SJCRH30 (cell line): ENCODE measurements around the gene PLXDC1. TPM values are rescaled to one million over a fixed set of nuclear protein-coding genes. Genes with fewer than 3 reads are reported as not detected.
A peak's percentile ranks its signal among the peaks of the same experiment; 100 is the strongest.

ENCODE experiments used
- DNase-seq, 2 experiments: peaks; one replicate each; pipeline ENCODE4 v3.0.0-alpha.2; 2015 to 2020
- H3K27ac ChIP-seq: fragments of 250-450 bp; sonication (Bioruptor Pico); 2 replicates; pipeline ENCODE4 v1.5.1; 2020; ENCODE audit warnings: mild to moderate bottlenecking, moderate library complexity
- H3K27me3 ChIP-seq: fragments of 250-450 bp; sonication (Bioruptor Pico); 2 replicates; pipeline ENCODE4 v1.5.1; 2020; ENCODE audit warnings: mild to moderate bottlenecking, moderate library complexity
- H3K36me3 ChIP-seq: fragments of 250-450 bp; sonication (Bioruptor Pico); 2 replicates; pipeline ENCODE4 v1.5.1; 2020; ENCODE audit warnings: mild to moderate bottlenecking, moderate library complexity
- H3K4me1 ChIP-seq: fragments of 250-450 bp; sonication (Bioruptor Pico); 2 replicates; pipeline ENCODE4 v1.5.1; 2020; ENCODE audit warnings: mild to moderate bottlenecking, moderate library complexity
- H3K4me3 ChIP-seq: fragments of 250-450 bp; sonication (Bioruptor Pico); 2 replicates; pipeline ENCODE4 v1.5.1; 2020; ENCODE audit warnings: mild to moderate bottlenecking, moderate library complexity
- H3K9me3 ChIP-seq: fragments of 250-450 bp; sonication (Bioruptor Pico); replicated peaks from 2 replicates; pipeline ENCODE4 v1.5.1; 2020; ENCODE audit warnings: mild to moderate bottlenecking, moderate library complexity
- total RNA-seq: library from RNA; depleted of rRNA; stranded (reverse); fragments of >200 nt; shearing (Covaris generic); gene quantifications from 2 replicates; pipeline ENCODE4 v1.2.3, GENCODE V29; 2014; rRNA removed

PLXDC1 gene
- total RNA-seq = 0.06 TPM in 1 of 2 replicates, not detected in the other

GRCh38 chr17:39151150-39151942, at the start of gene PLXDC1:
TSS of gene PLXDC1 (minus strand) at chr17:39151637. CDS start at chr17:39151437, 200 bp downstream.
- no peaks in the 10 kb centered on the region for H3K36me3 ChIP-seq
- H3K27ac ChIP-seq = no peak within 1 kb of the TSS
- H3K4me1 ChIP-seq = peaks cover 3% of the 10 kb centered on the region; the same call in 1 of the 2 replicates
- H3K9me3 ChIP-seq = no peaks in the 10 kb centered on the region
- peak within 1 kb of the TSS; percentile 65 for H3K4me3 ChIP-seq
- H3K27me3 ChIP-seq = no peaks in the 10 kb centered on the region
- no peak for DNase-seq

DNA sequence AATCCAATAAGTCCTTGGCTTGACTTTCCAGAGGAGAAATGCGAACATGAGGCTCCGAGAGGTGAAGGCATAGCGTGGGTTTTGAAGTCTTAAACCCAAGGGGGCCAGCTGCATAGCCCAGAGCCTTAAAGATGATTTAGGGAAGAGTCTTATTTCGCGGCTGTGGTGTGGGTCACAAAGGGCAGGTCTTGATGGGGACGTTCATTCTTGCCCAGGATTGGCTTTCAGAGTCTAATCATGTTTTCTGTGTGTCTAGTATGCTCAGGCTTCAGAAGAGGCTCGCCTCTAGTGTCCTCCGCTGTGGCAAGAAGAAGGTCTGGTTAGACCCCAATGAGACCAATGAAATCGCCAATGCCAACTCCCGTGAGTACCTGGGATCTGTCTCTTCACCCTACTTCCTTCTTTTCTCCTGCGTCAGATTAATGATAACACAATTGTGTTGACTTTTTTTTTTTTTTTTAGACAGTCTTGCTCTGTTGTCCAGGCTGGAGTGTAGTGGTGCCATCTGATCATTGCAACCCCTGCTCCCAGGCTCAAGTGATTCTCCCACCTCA, 49.6 kb upstream of the PLXDC1 start:
- Histone ChIP-seq H3K27me3 (no peaks in the 10 kb centered on the region), H3K4me1 (peaks cover 8% of the 10 kb centered on the region), H3K4me3 (peak overlapping the region; percentile 83), H3K36me3 (peaks cover 41% of the 10 kb centered on the region), H3K9me3 (no peaks in the 10 kb centered on the region), H3K27ac (peak overlapping the region; percentile 99)
- DNase-seq = no peak

DNA sequence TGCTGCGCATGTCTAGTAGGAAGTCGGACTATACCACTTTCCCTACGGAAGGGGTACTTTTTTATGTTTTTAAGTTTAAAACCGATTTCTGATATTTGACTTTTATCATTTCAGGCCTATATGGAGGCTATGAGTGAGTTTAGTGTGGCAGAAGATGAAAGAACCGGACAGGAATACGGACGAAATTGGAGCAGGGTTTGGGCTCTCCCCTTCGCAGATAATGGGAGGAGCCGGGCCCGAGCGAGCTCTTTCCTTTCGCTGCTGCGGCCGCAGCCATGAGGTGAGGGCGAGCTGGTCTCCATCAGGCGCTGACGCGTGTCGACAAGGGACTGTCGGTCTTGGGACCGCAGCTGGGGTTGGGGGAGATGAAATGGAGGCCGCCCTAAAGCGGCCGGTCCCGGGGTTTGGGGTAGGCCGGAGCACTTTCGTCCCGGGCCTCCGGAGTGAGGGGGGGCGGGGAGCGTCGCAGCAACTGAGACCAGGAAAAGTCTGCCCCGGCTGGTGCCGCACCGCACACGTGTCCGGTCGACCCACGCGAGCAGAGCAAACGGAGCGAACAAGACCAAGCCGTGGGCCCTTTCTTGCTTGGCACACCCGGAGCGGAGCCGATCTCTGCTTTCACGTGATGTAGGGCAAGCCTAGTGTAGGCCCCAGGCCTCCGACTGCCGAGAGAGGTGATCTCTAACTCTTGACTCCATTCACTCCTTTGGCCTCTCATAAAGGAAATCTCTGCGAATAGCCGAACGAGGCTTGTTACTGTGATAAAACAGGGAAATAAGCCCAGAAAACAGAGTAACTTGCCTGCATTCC, 48.8 kb upstream of the PLXDC1 start, which contains the start of gene RPL19:
TSS of gene RPL19 (plus strand) at position 214 of the 810 bp plus-strand sequence. CDS start at position 276, 62 bp downstream.
- Histone ChIP-seq H3K4me1 (peaks cover 16% of the 10 kb centered on the region), H3K4me3 (peak within 1 kb of the TSS; percentile 83), H3K36me3 (peaks cover 41% of the 10 kb centered on the region), H3K27ac (peak within 1 kb of the TSS; percentile 99), H3K9me3 (no peaks in the 10 kb centered on the region), H3K27me3 (no peaks in the 10 kb centered on the region)
- DNase-seq = peak in 1 of 2 experiments; percentile 75

DNA sequence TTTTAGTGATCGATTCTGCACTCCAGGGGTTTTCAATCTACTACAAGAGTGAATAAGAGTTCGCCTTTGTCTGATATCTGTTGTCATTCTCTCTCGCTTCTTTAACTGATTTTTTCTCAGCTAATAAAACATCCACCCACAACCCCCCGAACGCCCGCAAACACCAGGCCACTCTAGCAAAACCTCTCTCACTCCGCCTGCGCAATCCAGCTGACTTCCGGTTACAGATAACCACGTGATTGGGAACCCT, 48.3 kb upstream of the PLXDC1 start:
- peak; percentile 92 to 95 for DNase-seq
- peak overlapping the region; percentile 99 for H3K27ac ChIP-seq
- no peaks in the 10 kb centered on the region for H3K9me3 ChIP-seq

DNA sequence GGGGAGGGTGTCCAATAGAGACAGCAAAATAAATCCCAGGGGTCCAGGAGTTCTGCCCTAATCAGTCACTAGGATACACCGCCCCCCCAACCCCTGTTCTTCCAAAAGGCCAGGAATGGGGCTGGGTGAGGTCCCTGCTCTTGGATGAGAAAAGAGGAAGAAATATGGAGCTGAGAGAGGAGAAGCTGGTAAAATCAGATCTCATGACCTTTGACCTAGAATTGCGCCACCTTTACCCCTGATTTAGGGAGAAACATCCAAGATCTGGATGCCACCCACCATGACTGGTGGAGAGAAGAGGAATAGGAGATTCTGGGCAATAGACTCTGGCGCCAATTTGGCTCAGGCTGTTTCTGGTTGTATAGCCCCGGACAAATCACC, 46.7 kb upstream of the PLXDC1 start:
- Histone ChIP-seq H3K36me3 (peaks cover 33% of the 10 kb centered on the region), H3K27ac (no peak overlapping the region; the same call in 1 of the 2 replicates), H3K4me1 (peaks cover 16% of the 10 kb centered on the region), H3K9me3 (no peaks in the 10 kb centered on the region), H3K27me3 (no peaks in the 10 kb centered on the region), H3K4me3 (peak overlapping the region; percentile 96)
- no peak for DNase-seq

More for the DNA sequence above, 48.3 kb upstream of the PLXDC1 start:
- Histone ChIP-seq H3K4me3 (peak overlapping the region; percentile 83), H3K36me3 (peaks cover 37% of the 10 kb centered on the region), H3K27me3 (no peaks in the 10 kb centered on the region), H3K4me1 (peaks cover 16% of the 10 kb centered on the region)

- Histone ChIP-seq H3K9me3 (no peaks in the 10 kb centered on the region), H3K36me3 (peaks cover 32% of the 10 kb centered on the region), H3K27ac (peak within 1 kb of the TSS; percentile 64), H3K4me1 (peaks cover 17% of the 10 kb centered on the region), H3K27me3 (no peaks in the 10 kb centered on the region), H3K4me3 (peak within 1 kb of the TSS; percentile 96)
- DNase-seq = peak; percentile 86 to 88
Measured at GRCh38 chr17:39197380-39198185, 46.1 kb upstream of the PLXDC1 start, which contains the start of gene CACNB1. TSS of gene CACNB1 (minus strand) at chr17:39197669. CDS start at chr17:39197495, 174 bp downstream.

DNA sequence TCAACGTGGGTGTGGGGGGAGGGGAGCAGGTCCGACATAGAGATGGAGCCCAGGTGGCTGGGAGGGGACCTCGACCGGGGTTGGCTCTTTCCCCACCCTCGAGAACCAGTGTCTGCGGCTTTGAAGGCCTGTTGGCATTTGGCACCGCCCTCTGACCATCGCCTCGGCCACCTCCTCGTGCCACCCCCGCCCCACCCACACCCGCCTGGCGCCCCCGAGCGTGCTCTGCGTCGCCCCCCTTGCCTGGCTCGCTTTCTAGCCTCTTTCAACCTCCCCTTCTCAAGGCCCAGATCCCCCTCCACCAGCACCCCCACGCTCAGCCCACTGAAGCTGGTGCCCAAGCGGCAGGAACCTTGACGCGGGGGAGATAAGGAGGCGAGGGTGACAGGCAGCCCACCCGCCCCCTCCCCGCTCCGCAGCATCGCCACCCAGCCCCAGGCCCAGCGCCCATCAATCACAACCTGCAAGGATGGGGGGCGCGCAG, 45.4 kb upstream of the PLXDC1 start:
- H3K27me3 ChIP-seq = no peaks in the 10 kb centered on the region
- H3K36me3 ChIP-seq = peaks cover 29% of the 10 kb centered on the region
- peak; percentile 60 to 71 for DNase-seq
- peaks cover 24% of the 10 kb centered on the region for H3K4me1 ChIP-seq
- H3K4me3 ChIP-seq = peak overlapping the region; percentile 96
- no peaks in the 10 kb centered on the region for H3K9me3 ChIP-seq
- H3K27ac ChIP-seq = peak overlapping the region; percentile 64

DNA sequence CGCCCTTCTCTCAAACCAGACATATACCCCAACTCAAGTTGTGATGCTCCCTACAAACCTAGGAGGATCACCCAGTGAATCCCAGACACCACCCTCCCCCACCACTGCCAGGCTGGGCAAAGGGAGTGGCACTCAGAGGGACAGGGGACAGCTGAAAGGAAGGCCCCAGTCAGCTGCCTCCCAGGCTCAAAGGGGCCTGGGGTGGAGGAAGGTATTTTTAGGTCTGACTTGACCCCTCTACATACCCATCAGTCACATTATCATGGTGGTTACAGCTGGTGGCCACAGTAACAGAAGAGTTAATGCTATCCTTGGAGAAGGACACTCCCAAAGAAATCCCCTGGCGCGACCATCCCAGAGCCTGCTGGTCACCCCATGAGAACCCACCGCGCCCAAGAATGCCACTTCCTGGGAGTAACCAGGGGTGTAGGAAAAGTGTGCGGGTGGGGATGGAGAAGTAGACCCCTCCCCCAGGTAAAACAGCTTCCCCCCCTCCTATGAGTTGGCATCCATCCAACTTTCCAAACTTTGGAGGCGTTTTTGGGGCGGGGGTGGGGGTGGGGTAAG, 44.9 kb upstream of the PLXDC1 start:
- Histone ChIP-seq H3K4me3 (peak overlapping the region; percentile 96), H3K9me3 (no peaks in the 10 kb centered on the region), H3K27ac (peak overlapping the region; percentile 64), H3K36me3 (peaks cover 25% of the 10 kb centered on the region), H3K27me3 (no peaks in the 10 kb centered on the region), H3K4me1 (peaks cover 26% of the 10 kb centered on the region)
- peak; percentile 71 for DNase-seq

DNA sequence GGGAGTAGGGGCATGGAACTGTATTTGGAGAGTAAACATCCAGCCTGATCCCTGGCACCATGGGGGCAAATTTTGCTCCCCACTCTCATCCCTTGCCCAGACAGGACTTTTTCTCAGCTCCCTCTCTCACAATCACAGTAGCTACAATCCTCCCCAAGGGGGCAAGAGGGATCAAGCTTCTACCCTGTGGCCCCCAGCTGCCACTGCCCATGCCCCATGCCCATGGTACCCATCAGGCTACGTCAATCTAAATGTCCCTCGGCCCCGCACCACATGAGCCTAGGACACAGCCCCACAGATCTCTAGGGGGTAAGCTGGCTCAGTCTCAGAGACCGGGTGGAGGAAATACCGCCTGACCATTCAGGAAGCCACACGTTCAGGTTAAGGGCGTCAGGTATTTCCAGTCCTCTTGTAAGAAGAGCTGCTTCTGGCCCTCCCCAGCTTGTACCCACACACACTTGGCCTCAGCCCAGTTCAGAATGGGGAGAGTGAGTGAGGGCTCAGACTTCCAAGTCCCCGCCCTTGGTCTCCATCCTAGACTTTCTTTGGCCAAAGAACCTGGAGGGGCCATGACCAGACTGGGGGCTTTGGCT, 44.2 kb upstream of the PLXDC1 start:
- Histone ChIP-seq H3K27me3 (no peaks in the 10 kb centered on the region), H3K4me1 (peaks cover 26% of the 10 kb centered on the region), H3K9me3 (no peaks in the 10 kb centered on the region), H3K36me3 (peaks cover 25% of the 10 kb centered on the region), H3K4me3 (peak overlapping the region; percentile 96), H3K27ac (peak overlapping the region; percentile 64)
- no peak for DNase-seq

GRCh38 chr17:39194985-39195524, 43.6 kb upstream of the PLXDC1 start:
- DNase-seq = no peak
- Histone ChIP-seq H3K27me3 (no peaks in the 10 kb centered on the region), H3K4me3 (no peak overlapping the region), H3K4me1 (peaks cover 26% of the 10 kb centered on the region), H3K9me3 (no peaks in the 10 kb centered on the region), H3K36me3 (peaks cover 29% of the 10 kb centered on the region), H3K27ac (no peak overlapping the region; the same call in 1 of the 2 replicates)

DNA sequence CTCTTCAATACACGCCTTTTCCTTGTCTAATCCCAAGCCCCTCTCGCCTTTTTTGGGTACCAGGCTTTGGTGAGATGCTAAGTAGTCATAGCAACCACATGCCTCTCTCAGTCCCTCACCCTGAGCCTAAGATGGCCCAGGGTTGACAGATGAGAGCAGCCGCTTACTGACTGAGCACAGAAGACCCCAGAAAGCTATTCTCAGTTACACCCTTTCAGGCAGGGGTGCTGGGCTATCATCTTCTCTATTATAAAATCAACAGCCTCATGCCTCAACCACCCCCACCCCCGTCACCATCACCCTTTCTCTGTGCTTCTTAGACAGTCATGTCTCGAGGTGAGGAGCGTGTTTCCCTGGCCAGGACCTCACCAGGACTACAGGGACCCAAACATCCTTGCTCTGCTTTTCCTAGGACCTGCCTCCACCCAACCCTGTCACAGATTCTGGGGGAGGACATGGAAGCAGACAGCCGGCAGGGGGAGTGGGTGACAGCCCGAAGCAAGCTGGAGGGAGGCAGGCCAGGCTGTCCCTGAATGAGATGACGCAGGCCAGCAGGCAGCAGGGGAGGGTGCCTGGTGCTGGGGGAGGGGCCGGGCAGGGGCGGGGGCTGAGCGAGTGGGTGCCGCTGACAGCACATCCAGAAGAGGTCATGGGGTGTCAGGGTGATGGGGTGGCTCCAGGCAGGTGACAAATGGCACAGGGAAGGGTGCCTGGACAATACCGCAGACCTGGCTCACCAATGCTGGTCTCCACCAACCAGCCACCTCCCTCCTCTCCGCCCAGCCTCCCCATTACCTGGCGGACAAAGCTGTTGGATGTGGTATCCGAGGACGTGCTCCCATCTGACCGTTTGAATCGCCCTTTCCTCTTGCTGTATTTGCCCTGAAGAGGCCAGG, 42.9 kb upstream of the PLXDC1 start:
- H3K4me3 ChIP-seq = no peak overlapping the region
- DNase-seq = no peak
- H3K9me3 ChIP-seq = no peaks in the 10 kb centered on the region
- H3K4me1 ChIP-seq = peaks cover 26% of the 10 kb centered on the region
- no peaks in the 10 kb centered on the region for H3K27me3 ChIP-seq
- H3K36me3 ChIP-seq = peaks cover 36% of the 10 kb centered on the region
- H3K27ac ChIP-seq = no peak overlapping the region

DNA sequence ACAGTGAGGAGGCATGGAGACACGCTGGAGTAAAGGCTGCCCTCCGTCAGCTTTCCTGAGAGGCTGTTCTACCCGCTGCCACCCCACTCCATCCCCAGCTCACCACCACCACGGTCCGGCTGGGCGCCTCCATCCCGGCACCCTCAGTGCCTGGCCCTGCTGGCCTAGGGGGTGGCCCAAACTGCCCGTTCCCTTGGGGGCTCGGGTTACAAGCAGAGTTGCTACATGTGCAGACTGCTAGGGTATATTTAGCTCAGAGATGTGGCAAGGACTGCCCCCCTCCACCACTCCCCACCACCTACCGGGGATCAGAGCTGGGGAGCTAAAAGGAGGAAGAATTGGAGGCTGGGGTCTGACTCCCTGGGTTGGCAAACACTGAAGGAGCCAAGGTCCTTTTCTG, 41.9 kb upstream of the PLXDC1 start:
- peaks cover 26% of the 10 kb centered on the region for H3K4me1 ChIP-seq
- H3K27me3 ChIP-seq = no peaks in the 10 kb centered on the region
- no peak overlapping the region for H3K4me3 ChIP-seq
- DNase-seq = no peak
- no peaks in the 10 kb centered on the region for H3K9me3 ChIP-seq
- peaks cover 45% of the 10 kb centered on the region for H3K36me3 ChIP-seq
- no peak overlapping the region for H3K27ac ChIP-seq
